HG03442 (cell line): ENCODE results near the gene SULT1C2.
A peak's percentile ranks its signal among the peaks of the same experiment; 100 is the strongest.

Source experiments
- ATAC-seq: cut with Tn5 transposase; IDR thresholded peaks from one replicate; pipeline ENCODE4 v1.9.1; 2021; ENCODE audit warnings: mild to moderate bottlenecking, moderate library complexity; ENCODE audit not compliant: unreplicated experiment

SULT1C2 gene

DNA sequence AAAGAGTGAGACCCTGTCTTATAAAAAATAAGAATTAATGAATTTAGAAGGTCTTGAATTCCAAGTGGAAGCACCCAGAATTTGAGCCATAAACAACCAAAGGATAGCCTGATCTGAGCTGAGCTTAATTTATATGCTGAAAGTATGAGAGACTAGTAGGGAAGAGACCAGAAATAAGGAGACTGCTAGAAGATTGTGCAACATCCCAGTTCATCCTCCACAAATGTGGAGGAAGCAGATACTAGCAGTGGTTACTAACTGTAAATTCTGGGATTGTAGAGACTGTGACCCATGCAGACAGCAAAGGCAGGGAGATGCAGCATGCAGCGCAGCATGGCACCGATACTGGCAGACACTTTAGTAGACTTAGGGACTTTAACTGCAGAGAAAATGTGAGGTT, 1.5 kb upstream of the SULT1C2 start:
- ATAC-seq, result no peak

DNA sequence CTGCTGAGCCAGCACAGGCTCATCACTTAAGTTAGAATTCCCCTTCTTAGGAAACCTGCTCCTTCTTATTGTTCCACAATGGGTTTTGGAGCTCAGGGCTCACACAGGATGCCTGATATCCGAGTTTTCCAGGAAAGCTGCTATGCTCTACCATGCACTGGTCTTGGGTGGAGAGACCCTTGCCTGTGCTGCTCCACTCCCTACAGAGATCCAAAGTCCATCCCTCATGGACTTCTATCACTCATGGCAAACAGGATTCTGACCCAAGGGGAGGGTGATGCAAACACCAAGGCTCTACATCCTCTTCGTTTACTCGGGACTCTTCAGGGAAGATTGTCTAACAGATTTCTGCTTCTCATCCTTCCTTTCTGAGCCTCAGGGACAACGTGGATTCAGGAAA, 5.2 kb downstream of the SULT1C2 start:
- ATAC-seq, result no peak

DNA sequence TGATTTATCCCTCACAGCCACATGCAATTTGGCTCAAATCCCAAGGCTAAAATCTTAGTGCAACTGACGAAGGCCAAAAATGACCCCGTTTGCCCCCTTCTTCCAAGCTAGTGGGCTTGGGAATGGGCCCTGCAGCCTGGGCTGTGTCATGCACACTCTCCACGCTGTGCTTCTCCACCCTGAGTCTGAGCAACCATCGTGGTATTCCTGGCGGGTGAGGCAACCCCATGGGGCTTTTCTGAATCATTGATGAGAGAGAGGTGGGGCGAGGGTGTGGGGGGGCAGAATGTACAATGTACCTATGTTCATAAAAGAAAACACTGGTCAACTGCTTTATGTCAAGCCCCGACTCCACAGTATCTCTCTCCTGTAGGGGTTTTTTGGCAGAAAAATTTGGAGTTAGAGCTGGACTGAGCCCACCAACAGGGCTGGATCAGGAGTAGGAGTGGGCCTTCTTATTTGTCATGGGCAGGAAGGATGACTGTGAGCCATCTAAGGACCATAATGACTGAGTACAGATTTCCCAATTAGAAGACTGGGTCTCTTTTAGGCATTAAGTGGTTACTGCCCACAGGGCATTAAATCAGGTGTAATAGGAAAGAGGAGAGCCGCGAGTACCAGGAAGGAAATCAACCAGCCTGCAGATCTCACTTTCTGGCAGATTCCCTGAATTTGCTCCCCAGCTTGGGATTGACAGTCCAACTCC, 8.9 kb downstream of the SULT1C2 start:
- ATAC-seq, result no peak

DNA sequence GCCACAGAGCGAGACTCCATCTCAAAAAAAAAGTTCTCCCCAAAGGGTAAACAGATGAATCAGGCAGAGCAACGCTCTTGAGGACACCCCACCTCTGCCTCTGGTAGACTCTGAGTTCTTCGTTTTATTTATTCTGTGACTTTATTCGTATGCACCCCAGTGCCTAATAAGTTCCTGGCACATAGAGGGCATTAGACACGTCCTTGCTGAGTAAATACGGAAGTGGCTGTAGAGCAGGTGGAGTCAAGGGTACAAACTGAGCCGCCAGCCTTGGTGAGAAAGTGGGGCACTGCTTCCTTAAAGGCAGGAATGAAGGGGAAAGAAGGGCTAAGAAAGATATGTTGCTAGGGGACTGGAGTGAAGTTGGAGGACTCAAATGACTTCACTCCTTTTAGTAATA, 12.9 kb downstream of the SULT1C2 start:
- ATAC-seq, result no peak

DNA sequence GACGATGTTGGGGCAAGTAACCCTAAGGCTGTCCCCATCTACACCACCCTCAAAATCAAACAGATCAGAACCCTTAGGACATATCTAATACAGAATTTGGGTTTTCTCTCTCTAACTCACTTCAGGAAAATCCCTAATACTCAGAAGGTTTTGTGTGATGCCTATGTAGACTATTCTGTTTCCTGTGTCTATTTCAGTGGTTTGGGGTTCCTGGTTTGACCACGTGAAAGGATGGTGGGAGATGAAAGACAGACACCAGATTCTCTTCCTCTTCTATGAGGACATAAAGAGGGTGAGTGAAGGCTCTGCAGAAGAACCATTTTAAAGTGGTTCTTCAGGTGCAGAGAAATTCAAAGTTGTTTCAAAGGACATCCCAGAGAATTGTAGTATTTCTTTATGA, 16.3 kb downstream of the SULT1C2 start:
- peak; percentile 69 for ATAC-seq

DNA sequence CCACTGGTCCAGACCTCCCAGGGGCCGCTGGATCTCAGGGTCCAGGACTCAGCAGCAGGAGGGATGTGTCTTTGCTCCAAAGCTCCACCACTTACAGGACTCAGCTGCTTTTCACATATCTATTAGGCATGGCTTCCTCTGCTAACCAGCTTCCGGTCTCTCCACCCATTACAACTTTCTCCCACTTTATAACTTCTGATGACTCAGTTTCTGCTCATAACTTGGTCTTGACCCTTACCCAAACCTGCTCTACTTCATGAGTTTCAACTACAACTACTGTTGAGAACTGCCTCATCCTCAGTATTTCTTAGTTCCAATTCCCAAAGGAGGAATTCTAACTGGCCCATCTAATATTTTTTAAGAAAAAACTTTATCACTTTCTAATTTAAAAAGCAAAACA, 17.2 kb downstream of the SULT1C2 start:
- ATAC-seq, result no peak

DNA sequence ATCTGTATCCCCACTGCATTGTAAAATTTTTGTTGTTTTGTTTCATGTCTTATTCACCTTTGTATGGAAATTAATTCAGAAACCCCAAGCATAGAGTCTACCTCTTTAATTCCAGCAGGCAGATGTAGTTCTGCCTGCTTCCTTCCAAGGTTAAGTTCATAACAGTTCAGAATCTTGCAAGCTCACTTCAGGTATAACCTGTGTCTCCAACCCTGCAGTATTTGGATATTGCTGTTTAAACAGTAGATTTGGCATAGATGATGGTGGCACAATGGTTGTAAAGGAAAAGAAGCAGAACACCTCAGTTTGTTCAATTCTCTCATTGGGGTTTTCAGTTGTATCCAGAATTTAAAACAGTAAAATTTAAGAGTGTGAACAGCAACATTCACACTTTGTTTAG, 21.2 kb downstream of the SULT1C2 start:
- ATAC-seq, result no peak

DNA sequence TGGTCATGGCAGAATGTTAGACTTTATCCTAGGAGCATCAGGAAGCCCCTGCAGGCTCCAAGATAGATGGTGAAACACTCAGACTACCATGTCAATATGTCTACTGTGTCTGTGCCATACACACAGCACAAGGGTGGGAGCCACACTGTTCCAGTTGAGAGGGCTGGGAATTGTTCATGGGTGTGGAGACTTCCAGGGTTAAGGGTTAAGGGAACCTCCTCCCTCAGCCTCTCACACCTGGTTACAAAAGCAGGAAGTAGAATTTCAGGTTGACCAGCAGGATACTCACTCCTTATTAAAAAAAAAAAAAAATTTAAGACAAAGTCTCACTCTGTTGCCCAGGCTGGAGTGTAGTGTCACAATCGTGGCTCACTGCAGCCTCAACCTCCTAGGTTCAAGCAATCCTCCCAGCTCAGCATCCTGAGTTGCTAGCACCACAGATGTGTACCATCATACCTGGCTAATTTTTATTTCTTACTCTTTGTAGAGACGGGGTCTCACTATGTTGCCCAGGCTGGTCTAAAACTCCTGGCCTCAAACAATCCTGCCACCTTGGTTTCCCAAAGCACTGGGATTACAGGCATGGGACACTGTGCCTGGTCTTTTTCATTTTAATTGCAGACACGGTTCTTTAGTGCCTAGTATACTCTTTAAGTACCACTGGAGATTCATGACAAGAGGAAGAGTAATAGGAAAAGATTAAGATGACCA, 26.0 kb downstream of the SULT1C2 start:
- ATAC-seq, result no peak

DNA sequence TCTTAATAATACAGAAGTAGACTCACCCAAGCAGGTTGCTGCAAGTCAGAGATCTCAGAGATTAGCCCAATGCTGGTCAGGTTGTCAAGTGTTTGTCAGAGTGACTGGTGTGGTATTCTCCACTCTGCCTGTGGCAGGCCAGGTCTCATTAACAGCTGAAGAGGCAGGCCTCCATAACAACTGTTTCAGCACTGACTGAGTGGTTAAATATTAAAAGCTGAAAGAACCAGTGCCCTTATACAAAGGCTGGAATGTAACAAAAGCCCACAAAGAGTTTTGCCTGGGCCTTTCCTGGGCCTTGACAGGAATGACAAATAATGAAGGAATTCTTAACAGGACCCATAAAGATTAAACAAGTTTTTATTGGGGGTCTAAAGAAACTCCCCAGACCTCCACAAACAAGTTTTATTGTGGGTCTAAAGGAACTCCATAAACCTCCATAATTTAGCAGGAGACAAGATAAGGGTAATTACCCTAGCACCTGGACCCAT, 26.8 kb downstream of the SULT1C2 start:
- no peak for ATAC-seq

DNA sequence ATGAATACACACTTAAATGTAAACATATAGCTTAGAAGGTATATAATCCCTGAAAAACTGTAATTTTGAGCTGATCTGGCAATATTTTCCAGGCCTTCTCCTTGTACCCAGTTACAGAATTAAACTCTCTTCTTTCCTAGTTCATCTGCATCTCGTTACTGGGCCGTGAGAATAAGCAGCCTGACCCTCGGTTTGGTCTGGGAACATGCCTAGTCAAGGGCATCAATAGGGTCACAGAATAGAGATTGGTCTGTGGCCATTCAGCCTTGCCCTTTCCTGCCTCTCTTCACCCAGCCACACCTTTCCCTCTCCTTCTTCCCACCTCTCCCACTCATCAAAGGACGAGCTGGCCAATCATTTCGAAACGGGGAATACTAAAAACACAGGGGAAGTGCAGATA, 27.3 kb downstream of the SULT1C2 start:
- ATAC-seq, result no peak

DNA sequence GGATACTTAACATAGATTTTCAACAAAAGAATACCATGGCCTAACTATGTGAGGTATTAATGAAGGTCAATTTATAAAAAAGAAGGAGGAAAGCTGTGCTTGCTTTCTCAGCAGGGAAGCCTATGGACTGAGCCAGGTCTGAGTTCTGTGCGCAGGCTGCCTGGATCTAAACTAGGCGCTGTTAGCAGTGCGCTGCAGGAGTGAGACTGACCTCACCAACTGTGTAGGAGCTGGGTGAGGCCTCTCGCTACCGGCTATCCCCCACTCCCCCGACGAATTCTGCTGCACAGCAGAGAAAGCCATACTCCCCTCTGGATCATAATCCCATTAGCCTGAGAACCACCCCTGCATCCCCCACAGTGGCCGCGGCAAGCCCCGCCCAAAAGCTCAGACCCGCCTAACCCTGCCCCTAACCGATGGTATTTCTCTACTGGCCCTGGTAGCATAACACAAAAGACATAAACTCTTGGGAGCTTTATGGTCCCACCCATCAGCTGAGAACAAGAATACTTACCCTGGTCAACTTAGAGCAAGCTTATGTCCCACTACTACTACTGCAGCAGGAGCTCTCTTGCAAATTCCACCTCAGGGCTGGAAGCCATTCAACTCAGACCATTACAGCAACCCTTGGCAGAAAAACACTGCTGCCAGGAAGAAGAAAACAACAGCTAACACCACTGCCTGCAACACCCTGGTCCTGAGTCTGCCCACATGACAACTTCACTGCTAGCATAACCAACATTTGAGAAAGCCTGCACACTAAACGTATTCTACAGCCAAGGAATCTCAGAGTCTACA, 28.0 kb downstream of the SULT1C2 start:
- ATAC-seq, result no peak

DNA sequence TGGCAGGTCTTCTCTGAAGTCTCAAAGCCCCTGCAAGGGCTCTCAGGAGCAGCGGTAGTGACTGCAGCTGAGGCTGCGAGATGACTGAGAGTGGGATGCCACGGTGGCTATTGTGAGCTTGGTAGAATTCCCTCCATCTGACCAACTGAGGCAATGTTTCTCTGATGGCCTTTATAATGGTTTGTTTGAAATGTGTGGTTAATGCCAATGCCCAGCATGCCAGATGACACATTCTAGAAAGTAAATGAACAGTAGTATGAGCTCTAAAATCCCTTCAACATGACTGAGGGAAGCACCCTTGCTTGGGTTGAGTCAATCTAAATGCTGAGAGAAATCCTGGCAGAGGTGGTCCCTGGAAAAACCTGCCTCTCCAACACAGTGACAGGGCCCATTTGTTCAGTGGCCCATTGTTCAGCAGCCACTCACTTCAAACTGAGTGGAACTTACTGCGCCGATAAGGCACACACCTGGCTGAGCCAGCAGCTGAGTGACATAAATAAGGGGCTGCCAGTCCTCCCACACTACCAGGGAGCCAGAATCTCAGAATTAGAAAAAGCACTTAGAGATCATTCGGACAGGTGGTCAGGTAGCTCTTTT, 31.7 kb downstream of the SULT1C2 start:
- ATAC-seq, result no peak

DNA sequence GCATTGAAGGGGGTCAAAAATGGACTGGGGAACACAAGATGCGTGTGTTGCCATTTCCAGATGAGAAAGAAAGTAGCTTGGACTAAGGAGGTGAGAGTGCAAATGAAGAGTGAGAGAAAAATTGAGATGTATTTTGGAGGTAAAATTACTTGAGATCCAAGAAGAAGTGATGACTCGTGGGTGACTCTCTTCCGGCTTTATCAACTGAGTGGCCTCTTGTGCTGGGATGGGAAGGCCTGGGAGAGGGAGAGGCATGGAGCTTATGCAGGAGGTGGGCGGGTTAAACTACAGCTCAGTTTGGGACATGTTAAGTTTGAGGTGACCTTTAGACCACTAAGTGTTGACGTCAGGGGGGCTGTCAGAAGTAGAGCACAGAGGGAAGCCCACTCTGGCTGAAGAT, 34.9 kb downstream of the SULT1C2 start:
- no peak for ATAC-seq

DNA sequence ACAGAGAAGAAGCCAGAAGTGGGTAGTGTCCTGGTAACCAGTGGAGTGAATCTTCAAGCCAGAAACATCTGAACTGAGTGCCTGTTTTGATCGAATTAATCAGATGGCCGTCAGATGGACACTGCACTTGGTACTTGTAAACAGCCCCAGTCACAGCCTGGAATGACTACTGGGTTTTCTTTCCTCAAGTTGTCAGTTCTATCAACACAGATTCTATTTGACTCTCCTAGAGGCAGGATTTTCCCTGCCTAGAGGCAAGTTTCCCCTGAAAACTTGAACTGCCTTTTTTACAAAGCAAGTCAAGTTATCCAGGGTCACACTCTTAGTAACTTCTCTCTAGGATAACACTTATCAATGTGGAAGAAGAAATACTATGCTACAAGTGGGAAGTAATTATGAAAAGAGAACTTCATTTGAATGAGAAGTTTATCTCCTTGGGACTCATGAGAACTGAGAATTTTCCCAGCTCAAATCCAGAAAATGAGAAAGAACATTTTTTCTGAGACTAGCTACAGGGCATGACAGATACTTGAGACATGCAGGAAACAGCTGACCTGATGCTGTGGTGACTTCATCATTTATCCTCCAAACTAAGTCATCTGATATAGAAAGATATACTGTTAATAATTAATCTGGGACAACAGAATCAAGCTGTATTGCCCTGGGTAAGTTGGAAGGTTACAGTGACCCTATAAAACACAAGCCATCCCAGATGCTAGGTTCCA, 36.0 kb downstream of the SULT1C2 start:
- ATAC-seq, result no peak

DNA sequence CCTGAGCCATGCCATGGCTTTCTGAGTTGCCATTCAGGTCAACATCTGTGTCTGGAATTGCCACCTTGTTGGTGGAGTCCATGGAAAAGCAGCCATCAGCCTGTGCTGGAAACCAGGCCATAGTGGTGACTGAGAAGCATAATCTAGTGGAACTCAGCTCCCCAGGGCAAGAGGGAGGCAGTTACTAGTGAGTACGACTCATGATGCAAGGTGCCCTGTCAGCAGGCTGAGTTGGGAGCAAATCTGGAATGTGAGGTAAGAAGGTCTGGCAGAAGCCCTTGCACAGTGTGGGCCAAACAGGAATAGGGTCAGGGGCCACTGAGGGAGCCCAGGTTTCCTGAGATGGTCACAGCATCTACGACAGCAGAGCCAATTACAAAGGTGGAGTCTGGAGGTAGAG, 37.1 kb downstream of the SULT1C2 start:
- ATAC-seq, result no peak

DNA sequence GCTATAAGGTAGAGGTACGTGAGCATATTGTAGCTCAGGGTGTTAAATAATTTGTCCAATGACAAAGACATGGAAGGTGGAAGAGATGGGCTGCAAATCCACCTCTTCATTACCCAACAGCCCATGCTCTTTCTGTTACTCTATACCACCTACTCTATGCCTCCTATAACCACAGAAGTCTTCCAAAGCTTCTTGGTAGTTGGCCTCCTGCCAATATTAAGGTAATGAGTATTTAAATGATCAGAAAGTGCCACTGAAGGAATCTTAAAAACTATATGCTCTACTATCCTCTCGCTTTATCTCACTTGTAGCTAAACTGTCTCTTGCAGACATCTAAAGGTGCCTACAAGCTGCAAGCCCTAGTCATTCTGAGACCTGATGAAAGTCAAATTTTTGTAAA, 41.1 kb downstream of the SULT1C2 start:
- no peak for ATAC-seq

DNA sequence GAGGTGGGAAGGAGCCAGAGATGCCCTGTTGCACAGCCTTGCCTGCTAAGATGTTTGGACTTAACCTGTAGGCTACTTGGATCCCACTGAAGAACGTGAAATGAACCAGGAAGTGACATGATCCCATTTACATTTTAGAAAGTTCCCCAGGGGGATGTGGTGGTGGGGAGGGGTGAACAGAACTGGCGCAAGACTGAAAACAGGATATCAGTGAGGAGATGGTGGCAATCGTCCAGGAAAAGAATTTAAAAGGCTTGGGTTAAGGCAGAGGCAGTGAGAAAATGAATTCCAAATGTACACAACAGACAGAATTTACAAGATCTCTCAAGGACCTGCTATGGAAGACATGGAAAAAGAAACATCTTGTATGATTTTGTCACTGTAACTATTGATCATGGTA, 42.3 kb downstream of the SULT1C2 start:
- ATAC-seq, result no peak

DNA sequence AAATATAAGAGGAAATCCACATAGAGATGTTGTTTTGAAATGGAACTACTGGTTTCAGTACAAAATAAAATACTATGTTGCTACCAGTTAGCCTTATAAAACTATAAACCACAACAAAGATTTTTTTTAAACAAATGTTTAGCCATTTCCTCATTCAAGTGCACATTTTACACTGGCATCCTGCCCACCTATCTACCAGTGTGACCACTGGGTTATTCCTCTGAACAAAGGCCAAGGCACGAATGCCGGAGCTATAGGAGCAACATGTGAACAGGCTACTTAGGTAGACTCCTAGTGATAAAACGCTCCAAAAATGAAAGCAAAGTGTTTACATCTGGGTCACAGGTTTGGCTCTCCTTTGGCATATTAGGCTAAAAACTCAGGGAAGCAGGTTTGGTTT, 57.3 kb downstream of the SULT1C2 start:
- no peak for ATAC-seq

DNA sequence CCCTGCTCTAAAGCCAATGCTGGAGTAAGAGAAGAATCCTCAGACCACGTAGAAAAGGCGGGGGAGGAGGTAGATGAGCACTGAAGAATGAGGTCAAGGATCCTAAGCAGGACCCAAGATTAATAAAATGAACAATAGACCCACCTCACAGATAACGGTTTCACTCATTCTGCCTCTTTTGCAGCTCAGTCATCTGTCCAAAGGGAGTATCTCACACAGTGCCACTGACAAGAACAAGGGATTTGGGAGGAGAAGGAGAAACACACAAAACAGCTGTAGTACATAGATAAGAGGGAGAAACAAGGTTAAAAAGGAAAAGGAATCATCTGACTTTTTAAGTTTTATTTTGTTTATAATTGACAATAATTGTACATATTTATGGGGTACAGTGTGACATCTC, 58.1 kb downstream of the SULT1C2 start:
- no peak for ATAC-seq

DNA sequence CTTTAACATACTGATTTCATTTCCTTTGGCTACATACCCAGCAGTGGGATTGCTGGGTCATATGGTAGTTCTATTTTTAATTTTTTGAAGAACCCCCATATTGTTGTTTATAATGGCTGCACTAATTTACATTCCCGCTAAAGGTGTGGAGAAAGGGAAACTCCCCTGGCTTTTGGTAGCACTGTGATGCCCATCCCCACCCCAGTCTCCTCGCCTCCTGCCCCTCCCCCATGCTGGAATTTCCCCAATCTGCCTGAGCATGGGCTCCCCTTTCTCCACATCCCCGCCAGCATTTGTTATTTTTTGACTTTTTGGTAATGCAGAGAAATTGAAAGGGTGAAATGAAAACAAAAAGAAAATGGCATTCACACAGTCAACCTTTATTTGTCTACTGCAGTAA, 59.1 kb downstream of the SULT1C2 start:
- no peak for ATAC-seq
